ENCODE results near the gene WHRN. TPM values are rescaled to one million over a fixed set of nuclear protein-coding genes. Genes with fewer than 3 reads are reported as not detected.

Gene WHRN
- total RNA-seq, 1 experiment from 2014 or later = 9.4 TPM

- CTCF ChIA-PET = interaction anchor here (1.7 to 2.2 kb wide), 2 partner anchors 24 to 224 kb away, joined by 6 to 13 read pairs; no protein-coding TSS in a partner anchor
Observed at GRCh38 chr9:114429488-114429887, 75.8 kb downstream of the WHRN start.

DNA sequence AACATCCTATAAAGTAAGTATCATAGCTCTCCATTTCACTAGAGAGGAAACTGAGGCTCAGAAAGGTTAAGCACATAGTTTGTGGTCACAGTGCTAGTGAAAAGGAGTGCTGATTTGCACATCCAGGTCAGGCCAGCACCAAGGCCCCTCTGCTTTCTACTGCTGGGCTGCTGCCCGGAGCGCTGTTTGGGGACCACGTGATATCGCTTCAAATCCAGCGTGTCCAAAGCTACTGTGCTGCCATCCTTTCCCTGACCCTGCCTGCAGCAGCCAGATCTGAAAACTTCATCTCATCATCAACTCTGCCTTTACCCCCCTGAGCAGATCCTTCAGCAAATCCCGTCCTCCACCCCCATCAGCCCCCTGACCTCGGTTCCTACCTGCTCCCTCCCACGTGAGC lies 76.8 kb downstream of the WHRN start:
- Mint-ChIP-seq H3K36me3 (ENCODE audit: insufficient read depth, unreplicated experiment) (no peaks in the 10 kb centered on the region), H3K4me3 (ENCODE audit: unreplicated experiment) (no peak overlapping the region), H3K9me3 (ENCODE audit: unreplicated experiment) (no peaks in the 10 kb centered on the region), H3K4me1 (ENCODE audit: insufficient read depth, unreplicated experiment) (no peaks in the 10 kb centered on the region), H3K27me3 (ENCODE audit: insufficient read depth, unreplicated experiment) (no peaks in the 10 kb centered on the region), H3K27ac (ENCODE audit: low read depth, unreplicated experiment) (no peak overlapping the region)
- no peak for TF ChIP-seq CTCF (IDR thresholded peaks at IDR 0.05; ENCODE audit: unreplicated experiment)
- ChIA-PET CTCF (interaction anchor here (0.7 to 1.7 kb wide), 5 partner anchors 23 to 586 kb away, joined by 3 to 6 read pairs (median 3); no protein-coding TSS in a partner anchor), POLR2A (interaction anchor here (0.6 kb wide), 1 partner anchor 88 kb away, joined by 3 read pairs; no protein-coding TSS in a partner anchor)
- DNase-seq (ENCODE audit: unreplicated experiment) = no peak
- intact Hi-C loops (cut with micrococcal nuclease) = no loop called here
- BruUV-seq (replicated peaks) = no TSS peak

More at GRCh38 chr9:114429488-114429887, 75.8 kb downstream of the WHRN start:
- intact Hi-C loops (cut with micrococcal nuclease) = no loop called here
- BruUV-seq (replicated peaks) = no TSS peak
- no peaks in the 10 kb centered on the region for H3K9me3 Mint-ChIP-seq (ENCODE audit: unreplicated experiment)
- DNase-seq (ENCODE audit: unreplicated experiment) = no peak
- no peaks in the 10 kb centered on the region for H3K4me1 Mint-ChIP-seq (ENCODE audit: insufficient read depth, unreplicated experiment)
- no peaks in the 10 kb centered on the region for H3K36me3 Mint-ChIP-seq (ENCODE audit: insufficient read depth, unreplicated experiment)
- H3K4me3 Mint-ChIP-seq (ENCODE audit: unreplicated experiment) = no peak overlapping the region
- H3K27me3 Mint-ChIP-seq (ENCODE audit: insufficient read depth, unreplicated experiment) = no peaks in the 10 kb centered on the region
- POLR2A ChIA-PET = no interaction called here
- no peak overlapping the region for H3K27ac Mint-ChIP-seq (ENCODE audit: low read depth, unreplicated experiment)
- TF ChIP-seq CTCF (IDR thresholded peaks at IDR 0.05; ENCODE audit: unreplicated experiment) = no peak

DNA sequence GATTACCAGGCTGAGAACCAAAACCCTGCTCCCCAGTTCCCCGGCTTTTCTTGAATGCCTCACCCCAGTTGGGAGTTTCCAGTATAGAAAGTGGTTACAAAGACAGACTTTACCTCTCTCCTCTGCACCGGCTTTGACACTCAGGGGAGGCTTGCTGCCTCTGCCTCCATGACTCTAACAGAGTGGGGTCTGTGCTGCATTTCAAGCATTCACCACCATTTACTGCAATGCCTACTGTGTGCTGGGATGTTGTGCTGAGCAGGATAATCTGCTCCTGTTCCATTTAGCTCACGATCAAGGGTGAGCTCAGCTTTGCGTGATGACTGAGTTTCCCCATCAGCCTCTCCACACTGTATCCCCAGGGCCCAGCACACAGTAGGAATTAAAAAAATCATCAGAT lies 77.6 kb downstream of the WHRN start:
- CTCF ChIA-PET = interaction anchor here (0.7 to 1.3 kb wide), 5 partner anchors 22 to 311 kb away, joined by 3 to 5 read pairs (median 3); no protein-coding TSS in a partner anchor
- no peak overlapping the region for H3K27ac Mint-ChIP-seq (ENCODE audit: low read depth, unreplicated experiment)
- no peaks in the 10 kb centered on the region for H3K9me3 Mint-ChIP-seq (ENCODE audit: unreplicated experiment)
- no TSS peak for BruUV-seq (replicated peaks)
- POLR2A ChIA-PET = no interaction called here
- no peaks in the 10 kb centered on the region for H3K4me1 Mint-ChIP-seq (ENCODE audit: insufficient read depth, unreplicated experiment)
- no peak for TF ChIP-seq CTCF (IDR thresholded peaks at IDR 0.05; ENCODE audit: unreplicated experiment)
- H3K4me3 Mint-ChIP-seq (ENCODE audit: unreplicated experiment) = no peak overlapping the region
- DNase-seq (ENCODE audit: unreplicated experiment) = no peak
- no peaks in the 10 kb centered on the region for H3K27me3 Mint-ChIP-seq (ENCODE audit: insufficient read depth, unreplicated experiment)
- no peaks in the 10 kb centered on the region for H3K36me3 Mint-ChIP-seq (ENCODE audit: insufficient read depth, unreplicated experiment)
- intact Hi-C loops (cut with micrococcal nuclease) = no loop called here

GRCh38 chr9:114426046-114426948 lies 79.0 kb downstream of the WHRN start:
- Mint-ChIP-seq H3K4me3 (ENCODE audit: unreplicated experiment) (no peak overlapping the region), H3K9me3 (ENCODE audit: unreplicated experiment) (no peaks in the 10 kb centered on the region), H3K27ac (ENCODE audit: low read depth, unreplicated experiment) (no peak overlapping the region), H3K36me3 (ENCODE audit: insufficient read depth, unreplicated experiment) (no peaks in the 10 kb centered on the region), H3K4me1 (ENCODE audit: insufficient read depth, unreplicated experiment) (no peaks in the 10 kb centered on the region), H3K27me3 (ENCODE audit: insufficient read depth, unreplicated experiment) (no peaks in the 10 kb centered on the region)
- CTCF ChIA-PET = interaction anchor here (1.3 to 1.4 kb wide), 2 partner anchors 9 to 227 kb away, joined by 3 to 6 read pairs; no protein-coding TSS in a partner anchor
- intact Hi-C loops (cut with micrococcal nuclease) = no loop called here
- no peak for DNase-seq (ENCODE audit: unreplicated experiment)
- TF ChIP-seq CTCF (IDR thresholded peaks at IDR 0.05; ENCODE audit: unreplicated experiment) = no peak
- BruUV-seq (replicated peaks) = no TSS peak
- POLR2A ChIA-PET = interaction anchor here (0.6 to 1.0 kb wide), 2 partner anchors 9 to 31 kb away, joined by 3 to 4 read pairs; no protein-coding TSS in a partner anchor

Data from MCF 10A (cell line).